Right atrium auricular region (tissue), 2 donors: ENCODE results near the gene TGFBR3. TPM values are rescaled to one million over a fixed set of nuclear protein-coding genes. Genes with fewer than 3 reads are reported as not detected.
A peak's percentile ranks its signal among the peaks of the same experiment; 100 is the strongest.

Experiments
- DNase-seq: peaks from one replicate; pipeline ENCODE4 v3.0.0-alpha.2; 2019; ENCODE audit warnings: low spot score
- H3K27ac ChIP-seq, 2 donors: fragments of 200-600 bp; sonication (generic); 1 replicate in 1 of 2; 2 replicates in 1 of 2; pipeline ENCODE4 v1.5.1; 2016 to 2019
- H3K27me3 ChIP-seq, 2 donors: fragments of 200-600 bp; sonication (generic); one replicate each; pipeline versions ENCODE4 v1.5.1 to v1.6.0; 2017 to 2019
- H3K36me3 ChIP-seq: fragments of 200-600 bp; sonication (generic); one replicate; pipeline ENCODE4 v1.5.1; 2016
- H3K4me1 ChIP-seq, 2 donors: fragments of 200-600 bp; sonication (generic); one replicate each; pipeline versions ENCODE4 v1.5.1 to v1.6.0; 2017 to 2019
- H3K4me3 ChIP-seq, 2 donors: fragments of 200-600 bp; sonication (generic); 1 replicate in 1 of 2; 2 replicates in 1 of 2; pipeline ENCODE4 v1.5.1; 2017 to 2019; ENCODE audit warnings: mild to moderate bottlenecking in 1 of 2, moderate library complexity in 1 of 2
- H3K9me3 ChIP-seq, 2 donors: fragments of 200-600 bp; sonication (generic); one replicate each; pipeline ENCODE4 v1.5.1; 2019
- total RNA-seq, 2 donors: library from RNA; depleted of rRNA; stranded (reverse); fragments of >200 nt; gene quantifications; one replicate each; pipeline ENCODE4 v1.1.0, GENCODE V29; 2016
- TF ChIP-seq, protein P1 (sequence below), 2 donors: fragments of 200-600 bp; sonication (generic); IDR thresholded peaks; one replicate each; pipeline ENCODE4 v1.5.1; 2019; ENCODE audit warnings: antibody characterized with exemption in 2 of 2

The TGFBR3 gene
- total RNA-seq, 2 donors from 2014 or later: 40.5 to 64.8 TPM

GRCh38 chr1:91796390-91796654 lies 89.6 kb downstream of the TGFBR3 start:
- DNase-seq: no peak
- Histone ChIP-seq H3K9me3 (no peaks in the 10 kb centered on the region), H3K36me3 (no peaks in the 10 kb centered on the region), H3K4me1 (peaks cover 0 to 48% of the 10 kb centered on the region in 2 donors), H3K4me3 (no peak overlapping the region), H3K27ac (peak overlapping the region in 1 of 2 donors; percentile 12), H3K27me3 (no peaks in the 10 kb centered on the region)
- TF ChIP-seq, protein P1, sequence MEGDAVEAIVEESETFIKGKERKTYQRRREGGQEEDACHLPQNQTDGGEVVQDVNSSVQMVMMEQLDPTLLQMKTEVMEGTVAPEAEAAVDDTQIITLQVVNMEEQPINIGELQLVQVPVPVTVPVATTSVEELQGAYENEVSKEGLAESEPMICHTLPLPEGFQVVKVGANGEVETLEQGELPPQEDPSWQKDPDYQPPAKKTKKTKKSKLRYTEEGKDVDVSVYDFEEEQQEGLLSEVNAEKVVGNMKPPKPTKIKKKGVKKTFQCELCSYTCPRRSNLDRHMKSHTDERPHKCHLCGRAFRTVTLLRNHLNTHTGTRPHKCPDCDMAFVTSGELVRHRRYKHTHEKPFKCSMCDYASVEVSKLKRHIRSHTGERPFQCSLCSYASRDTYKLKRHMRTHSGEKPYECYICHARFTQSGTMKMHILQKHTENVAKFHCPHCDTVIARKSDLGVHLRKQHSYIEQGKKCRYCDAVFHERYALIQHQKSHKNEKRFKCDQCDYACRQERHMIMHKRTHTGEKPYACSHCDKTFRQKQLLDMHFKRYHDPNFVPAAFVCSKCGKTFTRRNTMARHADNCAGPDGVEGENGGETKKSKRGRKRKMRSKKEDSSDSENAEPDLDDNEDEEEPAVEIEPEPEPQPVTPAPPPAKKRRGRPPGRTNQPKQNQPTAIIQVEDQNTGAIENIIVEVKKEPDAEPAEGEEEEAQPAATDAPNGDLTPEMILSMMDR (IDR thresholded peaks at IDR 0.05): no peak

DNA sequence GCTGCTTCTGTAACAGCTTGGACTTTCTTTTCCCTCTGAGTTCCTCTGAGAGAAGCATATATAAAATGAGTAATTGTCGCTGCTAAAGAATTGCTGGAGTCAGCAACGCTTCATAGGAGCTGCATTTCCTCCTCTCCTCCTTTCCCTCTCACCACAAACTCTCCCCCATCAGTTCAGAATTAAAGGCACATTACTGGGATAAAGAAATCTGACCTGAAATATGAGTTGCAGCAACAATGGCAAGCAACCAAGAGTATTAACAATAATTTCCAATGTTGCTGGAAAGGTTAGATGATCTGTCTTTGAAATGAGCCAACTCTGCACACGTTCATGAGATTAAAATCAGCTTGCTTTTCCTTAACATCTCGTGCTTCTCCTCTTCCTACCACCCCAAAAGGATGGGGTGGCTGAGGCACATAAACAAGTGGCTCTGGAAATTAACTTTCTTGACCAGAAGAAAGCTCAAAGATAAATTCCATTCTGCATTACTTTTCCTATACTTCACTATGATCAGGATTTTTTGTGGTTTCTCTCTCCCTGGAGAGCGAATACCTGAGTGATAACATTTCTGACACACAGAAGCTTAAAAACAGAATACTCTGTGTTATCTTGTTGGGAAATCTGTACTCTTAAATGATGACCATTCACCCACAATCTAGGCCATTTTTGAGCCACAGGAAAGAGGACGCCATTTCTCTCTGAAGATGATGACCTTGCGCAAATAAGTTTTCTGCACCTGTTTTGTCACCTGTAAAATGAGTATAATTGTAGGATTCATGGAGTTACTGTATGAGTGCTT lies 90.2 kb downstream of the TGFBR3 start:
- Histone ChIP-seq H3K27me3 (no peaks in the 10 kb centered on the region), H3K4me3 (no peak overlapping the region), H3K36me3 (peaks cover under 1% of the 10 kb centered on the region), H3K27ac (peak overlapping the region in 1 of 2 donors; percentile 12), H3K9me3 (no peaks in the 10 kb centered on the region), H3K4me1 (peaks cover 0 to 48% of the 10 kb centered on the region in 2 donors)
- TF ChIP-seq, protein P1 (IDR thresholded peaks at IDR 0.05): no peak
- DNase-seq: no peak

DNA sequence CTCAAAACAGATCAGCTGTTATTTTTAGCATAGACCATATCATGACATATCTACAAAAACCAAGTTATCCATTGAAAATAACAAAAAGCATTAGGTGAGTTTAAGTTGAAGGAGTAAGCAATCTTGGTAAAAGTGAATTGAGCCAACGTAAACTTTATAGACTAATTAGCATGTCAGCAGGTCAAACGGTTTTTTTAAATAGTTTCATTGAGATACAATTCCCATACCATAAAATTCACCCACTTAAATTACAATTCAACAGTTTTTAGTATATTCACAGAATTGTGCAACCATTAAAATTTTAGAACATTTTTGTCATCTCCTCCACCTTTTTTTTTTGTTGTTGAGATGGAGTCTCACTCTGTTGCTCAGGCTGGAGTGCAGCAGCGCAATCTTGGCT lies 92.1 kb downstream of the TGFBR3 start:
- no peak overlapping the region for H3K4me3 ChIP-seq
- H3K27ac ChIP-seq: no peak overlapping the region
- no peak for DNase-seq
- H3K36me3 ChIP-seq: peaks cover 8% of the 10 kb centered on the region
- no peaks in the 10 kb centered on the region for H3K27me3 ChIP-seq
- TF ChIP-seq, protein P1 (IDR thresholded peaks at IDR 0.05): no peak
- peaks cover 0 to 37% of the 10 kb centered on the region in 2 donors for H3K4me1 ChIP-seq
- no peaks in the 10 kb centered on the region for H3K9me3 ChIP-seq

DNA sequence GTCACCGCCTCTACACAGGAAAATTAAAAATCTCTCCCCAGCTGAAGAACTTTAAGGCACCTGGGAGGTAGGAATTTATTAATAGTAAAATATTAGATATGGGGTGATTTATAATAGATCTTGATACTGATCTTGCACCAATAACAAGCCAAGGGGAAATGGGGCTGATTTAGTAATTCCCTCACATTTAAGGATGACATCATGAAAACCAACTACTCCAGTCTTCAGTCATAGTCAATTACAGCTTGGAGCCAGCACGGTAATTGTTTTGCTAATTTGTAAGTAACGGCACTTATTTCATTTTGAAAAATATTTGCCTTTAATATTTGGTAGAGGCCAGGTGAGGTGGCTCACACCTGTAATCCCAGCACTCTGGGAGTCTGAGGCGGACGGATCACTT lies 92.8 kb downstream of the TGFBR3 start:
- peaks cover 0 to 33% of the 10 kb centered on the region in 2 donors for H3K4me1 ChIP-seq
- peaks cover 8% of the 10 kb centered on the region for H3K36me3 ChIP-seq
- H3K9me3 ChIP-seq: no peaks in the 10 kb centered on the region
- no peak overlapping the region for H3K4me3 ChIP-seq
- TF ChIP-seq, protein P1 (IDR thresholded peaks at IDR 0.05): no peak
- no peak overlapping the region for H3K27ac ChIP-seq
- DNase-seq: no peak
- no peaks in the 10 kb centered on the region for H3K27me3 ChIP-seq

- Histone ChIP-seq H3K9me3 (no peaks in the 10 kb centered on the region), H3K4me1 (peaks cover 0 to 34% of the 10 kb centered on the region in 2 donors)
Measured at GRCh38 chr1:91792489-91793071, 93.4 kb downstream of the TGFBR3 start.

More at GRCh38 chr1:91792489-91793071, 93.4 kb downstream of the TGFBR3 start:
- TF ChIP-seq, protein P1 (IDR thresholded peaks at IDR 0.05): no peak
- H3K4me3 ChIP-seq: no peak overlapping the region
- H3K36me3 ChIP-seq: peaks cover 8% of the 10 kb centered on the region
- H3K27ac ChIP-seq: no peak overlapping the region
- no peaks in the 10 kb centered on the region for H3K27me3 ChIP-seq
- DNase-seq: no peak
